ENCODE measurements around the gene PCK2. TPM values are rescaled to one million over a fixed set of nuclear protein-coding genes. Genes with fewer than 3 reads are reported as not detected.

Gene PCK2
- total and polyA plus RNA-seq, 2 of the 13 experiments (the other 11 are each of a cell fraction or from before 2014, with no cell fraction given), result 129 to 272 TPM

DNA sequence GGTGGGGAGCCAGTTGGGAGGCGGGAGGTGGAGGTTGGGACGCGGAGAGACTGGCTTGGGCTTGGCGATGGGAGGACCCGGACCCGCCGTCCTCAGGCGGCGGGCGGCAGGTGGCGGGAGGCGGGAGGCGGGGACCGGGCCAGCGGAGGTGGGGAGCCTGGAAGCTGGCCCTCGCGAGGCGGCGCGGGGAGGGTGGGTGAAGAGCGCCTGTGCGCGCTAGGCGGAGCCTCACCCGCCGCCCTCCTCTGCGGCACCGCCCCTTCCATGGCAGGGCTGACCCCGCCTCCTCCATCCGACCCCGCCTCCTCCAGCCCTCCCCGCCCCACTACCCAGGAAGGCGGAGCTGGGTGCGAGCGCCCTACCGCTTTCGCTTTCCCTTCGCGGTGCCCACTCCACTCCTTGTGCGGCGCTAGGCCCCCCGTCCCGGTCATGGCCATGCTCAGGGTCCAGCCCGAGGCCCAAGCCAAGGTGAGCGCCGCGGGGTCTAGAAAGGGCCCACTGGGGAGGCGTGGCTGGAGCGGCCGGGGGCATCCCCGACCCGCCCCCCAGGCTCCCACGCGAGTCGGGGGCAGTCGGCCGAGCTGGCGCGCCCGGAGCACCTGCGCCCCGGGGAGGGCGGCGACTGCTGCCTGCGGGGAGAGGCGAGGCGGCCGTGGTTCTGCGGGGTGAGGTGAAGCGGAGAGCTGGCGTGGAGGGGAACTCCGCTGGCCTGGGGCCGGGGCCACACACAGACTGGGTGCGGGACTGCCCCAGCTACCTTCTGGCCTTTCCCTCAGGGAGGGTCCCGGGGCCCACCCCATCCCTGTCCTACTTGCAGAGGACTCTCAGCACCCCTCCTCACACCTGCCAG, 41.9 kb downstream of the PCK2 start, which contains the start of gene PSME1 (continued):
- TF ChIP-seq CEBPZ (IDR thresholded peaks at IDR 0.05; ENCODE audit: low read length), result no peak
- no peak for TF ChIP-seq ZNF382 (CRISPR knock-in tag; IDR thresholded peaks at IDR 0.05; ENCODE audit: borderline replicate concordance)
- TF ChIP-seq, protein P1, sequence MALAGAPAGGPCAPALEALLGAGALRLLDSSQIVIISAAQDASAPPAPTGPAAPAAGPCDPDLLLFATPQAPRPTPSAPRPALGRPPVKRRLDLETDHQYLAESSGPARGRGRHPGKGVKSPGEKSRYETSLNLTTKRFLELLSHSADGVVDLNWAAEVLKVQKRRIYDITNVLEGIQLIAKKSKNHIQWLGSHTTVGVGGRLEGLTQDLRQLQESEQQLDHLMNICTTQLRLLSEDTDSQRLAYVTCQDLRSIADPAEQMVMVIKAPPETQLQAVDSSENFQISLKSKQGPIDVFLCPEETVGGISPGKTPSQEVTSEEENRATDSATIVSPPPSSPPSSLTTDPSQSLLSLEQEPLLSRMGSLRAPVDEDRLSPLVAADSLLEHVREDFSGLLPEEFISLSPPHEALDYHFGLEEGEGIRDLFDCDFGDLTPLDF (CRISPR knock-in tag; IDR thresholded peaks at IDR 0.05), result peak; percentile 57; the same call in 1 of the 2 replicates
- no peak for TF ChIP-seq CEBPB (IDR thresholded peaks at IDR 0.05; ENCODE audit: borderline replicate concordance, low read depth, low read length)
- peak; percentile 94 for TF ChIP-seq ZFY (CRISPR knock-in tag; IDR thresholded peaks at IDR 0.05)
- peak; percentile 11; the same call in 1 of the 2 replicates for TF ChIP-seq TARDBP (CRISPR knock-in tag; IDR thresholded peaks at IDR 0.05)
- TF ChIP-seq, protein P2, sequence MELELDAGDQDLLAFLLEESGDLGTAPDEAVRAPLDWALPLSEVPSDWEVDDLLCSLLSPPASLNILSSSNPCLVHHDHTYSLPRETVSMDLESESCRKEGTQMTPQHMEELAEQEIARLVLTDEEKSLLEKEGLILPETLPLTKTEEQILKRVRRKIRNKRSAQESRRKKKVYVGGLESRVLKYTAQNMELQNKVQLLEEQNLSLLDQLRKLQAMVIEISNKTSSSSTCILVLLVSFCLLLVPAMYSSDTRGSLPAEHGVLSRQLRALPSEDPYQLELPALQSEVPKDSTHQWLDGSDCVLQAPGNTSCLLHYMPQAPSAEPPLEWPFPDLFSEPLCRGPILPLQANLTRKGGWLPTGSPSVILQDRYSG (CRISPR knock-in tag; IDR thresholded peaks at IDR 0.05), result peak; percentile 93
- no peak for TF ChIP-seq NFIB (CRISPR knock-in tag; IDR thresholded peaks at IDR 0.05; ENCODE audit: borderline replicate concordance)
- no peak for TF ChIP-seq ZNF3 (CRISPR knock-in tag; IDR thresholded peaks at IDR 0.05)
- TF ChIP-seq RERE (CRISPR knock-in tag; IDR thresholded peaks at IDR 0.05; ENCODE audit: low read depth), result 0 out of 2 replicates have a peak, but pooled peaks have one; percentile 57
- no peak for TF ChIP-seq TBL1XR1 (IDR thresholded peaks at IDR 0.05; ENCODE audit: borderline replicate concordance, low read length, partially characterized antibody)
- peak; percentile 62; the same call in 1 of the 2 replicates for TF ChIP-seq FOXK1 (CRISPR knock-in tag; IDR thresholded peaks at IDR 0.05; ENCODE audit: borderline replicate concordance, low read depth)
- TF ChIP-seq RXRA (CRISPR knock-in tag; IDR thresholded peaks at IDR 0.05), result peak; percentile 60; the same call in 1 of the 2 replicates
- peak; percentile 86 for TF ChIP-seq POLR2AphosphoS5 (IDR thresholded peaks at IDR 0.05; ENCODE audit: low read depth, low read length)
- peak; percentile 89 for TF ChIP-seq MAF1 (CRISPR knock-in tag; IDR thresholded peaks at IDR 0.05; ENCODE audit: borderline replicate concordance)
- no peak for TF ChIP-seq PHB2 (IDR thresholded peaks at IDR 0.05; ENCODE audit: partially characterized antibody)
- no peak; the same call in 1 of the 2 replicates for TF ChIP-seq ZNF652 (CRISPR knock-in tag; IDR thresholded peaks at IDR 0.05; ENCODE audit: borderline replicate concordance, low read depth)
- TF ChIP-seq MXD3 (CRISPR knock-in tag; IDR thresholded peaks at IDR 0.05), result peak; percentile 98
